RWPE2 (cell line): ENCODE measurements around the gene POLD2.

ENCODE experiments used
- ATAC-seq: fragments of 200-7000 bp; cut with Tn5 transposase; 3 replicates; pipeline ENCODE4 v1.9.1; 2021; ENCODE audit warnings: low read depth
- DNase-seq: peaks from one replicate; pipeline ENCODE4 v3.0.0-alpha.2; 2020; ENCODE audit warnings: low spot score
- H3K27ac ChIP-seq: fragments of 450-650 bp; 2 replicates; pipeline ENCODE4 v1.5.1; 2017; ENCODE audit warnings: mild to moderate bottlenecking; ENCODE audit not compliant: poor library complexity, severe bottlenecking
- H3K27me3 ChIP-seq: fragments of 250-450 bp; sonication (Bioruptor Pico); 2 replicates; pipeline ENCODE4 v1.5.1; 2021; ENCODE audit warnings: mild to moderate bottlenecking, moderate library complexity; ENCODE audit not compliant: insufficient read depth, poor library complexity, severe bottlenecking
- H3K36me3 ChIP-seq: fragments of 250-450 bp; sonication (Bioruptor Pico); 2 replicates; pipeline ENCODE4 v1.5.1; 2020; ENCODE audit warnings: low read depth, mild to moderate bottlenecking, moderate library complexity
- H3K4me1 ChIP-seq: fragments of 250-450 bp; sonication (Bioruptor Pico); 2 replicates; pipeline ENCODE4 v1.5.1; 2021; ENCODE audit warnings: mild to moderate bottlenecking, moderate library complexity; ENCODE audit not compliant: insufficient read depth, poor library complexity, severe bottlenecking
- H3K4me3 ChIP-seq: fragments of 250-450 bp; sonication (Bioruptor Pico); 2 replicates; pipeline ENCODE4 v1.5.1; 2021; ENCODE audit warnings: mild to moderate bottlenecking, moderate library complexity; ENCODE audit not compliant: severe bottlenecking
- H3K9me3 ChIP-seq: fragments of 250-450 bp; sonication (Bioruptor Pico); 2 replicates; pipeline ENCODE4 v1.5.1; 2021; ENCODE audit warnings: mild to moderate bottlenecking, moderate library complexity; ENCODE audit not compliant: severe bottlenecking
- CTCF ChIP-seq: fragments of 450-650 bp; IDR thresholded peaks from one replicate; pipeline ENCODE4 v1.5.1; 2017; ENCODE audit warnings: mild to moderate bottlenecking, moderate library complexity; ENCODE audit not compliant: poor library complexity, severe bottlenecking

Gene POLD2

GRCh38 chr7:44156453-44157010, 33.2 kb upstream of the POLD2 start:
- no peaks in the 10 kb centered on the region for H3K4me1 ChIP-seq
- no peak overlapping the region for H3K4me3 ChIP-seq
- ATAC-seq, result no peak
- no peak overlapping the region for H3K27ac ChIP-seq
- no peaks in the 10 kb centered on the region for H3K27me3 ChIP-seq
- no peak for DNase-seq
- TF ChIP-seq CTCF, result no peak
- H3K36me3 ChIP-seq, result no peaks in the 10 kb centered on the region
- H3K9me3 ChIP-seq, result no peaks in the 10 kb centered on the region

- H3K27me3 ChIP-seq, result no peaks in the 10 kb centered on the region
- TF ChIP-seq CTCF, result no peak
- H3K27ac ChIP-seq, result no peak overlapping the region
- H3K36me3 ChIP-seq, result no peaks in the 10 kb centered on the region
- H3K4me3 ChIP-seq, result no peak overlapping the region
- no peaks in the 10 kb centered on the region for H3K4me1 ChIP-seq
- ATAC-seq (no peak), DNase-seq (no peak)
- no peaks in the 10 kb centered on the region for H3K9me3 ChIP-seq
Measured at GRCh38 chr7:44155191-44156185, 32.1 kb upstream of the POLD2 start.

GRCh38 chr7:44154703-44155102, 31.4 kb upstream of the POLD2 start:
- H3K27me3 ChIP-seq, result no peaks in the 10 kb centered on the region
- H3K36me3 ChIP-seq, result no peaks in the 10 kb centered on the region
- no peaks in the 10 kb centered on the region for H3K9me3 ChIP-seq
- no peak overlapping the region for H3K4me3 ChIP-seq
- H3K4me1 ChIP-seq, result no peaks in the 10 kb centered on the region
- no peak for TF ChIP-seq CTCF
- DNase-seq (no peak), ATAC-seq (no peak)
- no peak overlapping the region for H3K27ac ChIP-seq

GRCh38 chr7:44153948-44154335, 30.6 kb upstream of the POLD2 start:
- no peak for TF ChIP-seq CTCF
- DNase-seq (no peak), ATAC-seq (no peak)
- Histone ChIP-seq H3K9me3 (no peaks in the 10 kb centered on the region), H3K36me3 (no peaks in the 10 kb centered on the region), H3K27me3 (no peaks in the 10 kb centered on the region), H3K4me1 (no peaks in the 10 kb centered on the region), H3K4me3 (no peak overlapping the region), H3K27ac (no peak overlapping the region)
